ENCODE results near the gene ABHD8.

Gene ABHD8

DNA sequence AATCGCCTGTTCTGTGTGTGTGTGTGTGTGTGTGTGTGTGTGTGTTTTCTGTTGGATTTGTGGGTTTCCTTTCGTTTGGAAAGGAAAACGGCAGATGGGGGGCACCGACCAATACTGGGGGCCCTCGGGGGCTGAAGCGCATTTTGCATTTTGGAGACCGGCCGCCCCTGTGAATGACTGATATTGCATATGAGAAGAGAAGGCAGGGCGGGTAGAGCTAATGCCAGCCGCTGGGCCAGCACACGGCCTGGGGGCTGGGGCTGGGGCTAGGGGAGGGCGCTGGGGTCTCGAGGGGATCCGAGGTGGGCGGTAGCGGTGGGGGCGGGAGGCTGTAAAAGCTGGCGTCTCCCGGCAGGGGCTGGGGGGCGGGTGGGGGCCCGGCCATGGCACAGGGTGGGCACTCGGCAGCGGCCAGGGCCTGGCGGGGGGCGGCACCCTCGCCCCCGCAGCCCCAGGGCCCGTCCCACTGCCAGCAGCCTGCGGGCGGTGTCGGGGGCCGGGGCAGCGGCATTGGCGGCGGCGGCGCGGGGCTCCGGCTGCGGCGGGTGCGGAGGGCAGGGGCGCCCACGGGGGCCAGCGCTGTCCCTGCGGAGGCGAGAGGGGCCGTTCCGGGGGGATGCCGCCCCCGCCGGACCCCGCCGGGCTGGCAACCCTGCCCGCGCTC is 20.2 kb upstream of the ABHD8 start:
- no peak for DNase-seq

DNA sequence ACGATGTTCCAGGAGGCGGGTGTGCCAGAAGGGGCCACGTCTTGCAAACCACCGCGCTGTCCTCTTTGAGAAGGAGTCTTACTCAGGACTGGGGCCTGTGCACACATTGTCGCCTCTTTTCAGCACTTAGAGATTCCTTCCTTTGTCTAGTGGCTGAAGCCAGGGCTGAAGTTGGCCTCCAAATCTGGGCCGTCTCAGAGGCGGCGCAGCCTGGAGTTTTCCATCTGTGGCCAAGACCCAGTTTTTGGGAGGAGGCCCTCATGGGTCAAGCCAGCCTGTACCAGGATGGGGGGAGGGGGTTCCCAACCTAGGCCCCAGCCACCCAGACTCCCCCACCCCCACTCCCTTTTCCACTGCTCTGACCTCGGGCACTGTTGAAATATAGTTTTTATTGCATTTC is 19.6 kb upstream of the ABHD8 start:
- peak in 43 of 58 donors; percentile 9 to 75 (median 43) for DNase-seq

GRCh38 chr19:17321655-17322489 is 18.6 kb upstream of the ABHD8 start:
- no peak for DNase-seq

DNA sequence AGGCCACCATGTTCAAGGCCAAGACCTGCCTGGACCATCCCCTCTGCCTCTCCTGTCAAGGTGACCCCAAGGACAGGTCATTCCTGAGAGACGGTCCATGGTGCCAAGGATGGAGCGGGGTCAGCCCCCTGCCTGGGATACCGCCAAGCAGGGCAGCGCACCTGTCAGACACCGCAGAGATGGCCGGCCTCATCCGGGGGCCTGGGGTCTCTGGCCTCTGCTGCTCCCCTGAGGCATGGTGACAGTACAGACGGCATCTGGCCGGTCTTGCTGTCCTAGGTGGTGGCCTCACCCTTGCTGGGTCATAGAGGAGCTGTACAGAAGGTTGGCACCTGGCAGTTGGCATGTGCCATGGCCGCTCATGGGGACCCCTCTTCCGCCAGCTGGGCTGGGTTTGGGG is 17.2 kb upstream of the ABHD8 start:
- no peak for DNase-seq

DNA sequence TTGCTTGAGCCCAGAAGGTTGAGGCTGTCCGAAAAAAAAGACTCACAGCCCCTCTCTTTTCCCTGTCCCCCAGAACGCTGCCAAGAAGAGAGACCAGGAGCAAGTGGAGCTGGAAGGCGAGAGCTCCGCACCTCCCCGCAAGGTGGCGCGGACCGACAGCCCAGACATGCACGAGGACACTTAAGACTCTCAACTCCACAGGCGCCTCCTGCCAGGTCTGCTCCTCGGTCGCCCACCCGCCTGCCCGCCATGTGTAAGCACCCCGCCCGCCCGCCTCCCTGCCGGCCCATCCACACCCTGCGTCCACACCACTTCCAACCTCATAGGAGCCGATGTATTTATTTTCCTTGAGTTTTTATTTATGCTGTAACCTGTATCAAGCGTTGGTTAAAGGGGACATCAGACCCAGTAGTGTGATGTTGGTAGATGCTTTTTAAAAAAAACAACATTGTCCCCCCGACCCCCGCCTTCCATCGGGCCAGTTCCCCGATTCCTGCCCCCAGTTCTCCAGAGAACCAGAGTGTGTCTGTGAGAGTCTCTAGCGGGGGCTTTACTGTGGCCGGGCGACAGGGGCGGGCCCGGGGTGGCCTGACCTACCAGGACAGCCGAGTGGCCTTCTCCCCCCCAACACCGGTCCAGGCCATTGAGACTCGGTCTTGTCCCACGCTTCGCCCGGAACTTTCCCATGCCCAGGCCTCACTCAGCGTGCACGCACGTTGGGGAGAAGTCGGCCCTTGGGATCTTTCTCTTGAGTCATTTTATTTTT is 16.4 kb upstream of the ABHD8 start:
- DNase-seq, result no peak

DNA sequence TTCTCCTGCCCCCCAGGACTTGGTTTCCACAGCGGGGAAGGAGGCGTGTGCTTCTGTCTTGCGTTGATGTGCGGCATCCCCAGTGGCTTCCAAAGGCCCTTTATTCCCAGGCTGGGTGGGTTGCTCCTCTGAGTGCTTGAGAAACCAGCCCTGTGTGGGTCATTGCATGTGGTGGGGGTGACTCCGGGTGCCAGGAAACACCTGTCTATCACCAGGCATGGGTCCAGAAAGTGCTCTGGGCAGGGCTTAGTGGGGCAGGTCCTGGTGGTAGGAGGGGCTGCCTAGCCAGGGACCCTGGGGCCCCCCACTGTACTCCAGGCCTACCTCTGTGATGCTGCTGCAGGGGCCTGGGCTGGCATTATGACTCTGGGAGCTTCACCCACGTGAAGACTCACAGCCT is 15.7 kb upstream of the ABHD8 start:
- DNase-seq, result no peak

- no peak for DNase-seq
Measured at GRCh38 chr19:17314007-17314593, 10.9 kb upstream of the ABHD8 start.

- DNase-seq, result no peak
Measured at GRCh38 chr19:17312189-17313113, 9.2 kb upstream of the ABHD8 start.

DNA sequence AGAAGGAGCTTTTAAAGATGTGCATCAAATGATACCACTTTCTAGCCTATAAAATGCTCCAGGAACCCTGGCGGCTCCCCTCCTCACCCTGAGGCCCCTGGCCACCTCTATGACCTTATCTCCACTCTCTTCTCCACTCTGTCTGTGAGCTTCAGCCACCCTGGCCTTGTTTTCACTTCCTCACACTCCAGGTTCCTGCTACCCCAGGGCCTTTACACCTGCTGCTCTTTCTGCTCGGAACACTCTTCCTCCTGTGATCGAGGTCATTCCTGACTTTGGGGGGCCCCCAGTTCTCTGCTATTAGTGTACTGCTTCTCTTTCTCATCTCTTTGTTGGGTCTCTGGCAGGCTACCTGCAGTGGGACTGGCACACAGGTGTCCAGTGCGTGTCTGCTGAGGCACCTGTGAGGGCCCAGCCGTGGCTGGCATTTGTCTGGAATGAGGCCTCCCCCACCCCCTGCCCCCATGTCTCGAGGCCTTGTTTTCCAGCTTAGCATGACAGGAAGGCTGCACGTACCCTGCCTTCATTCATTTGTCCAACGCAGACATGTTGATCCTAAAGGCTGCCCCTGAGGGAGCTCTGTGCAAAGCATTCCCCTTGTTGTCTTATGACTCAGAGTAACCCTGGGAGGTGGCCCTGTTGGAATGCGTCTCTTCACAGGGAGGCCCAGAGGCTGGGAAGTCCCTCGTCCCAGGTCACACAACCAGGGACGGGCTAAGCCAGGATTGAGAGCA is 8.4 kb upstream of the ABHD8 start:
- DNase-seq, result no peak

GRCh38 chr19:17309965-17310461 is 6.8 kb upstream of the ABHD8 start:
- DNase-seq, result peak in 5 of 58 donors; percentile 42 to 64 (median 48)

GRCh38 chr19:17309198-17309964 is 6.2 kb upstream of the ABHD8 start, which contains the start of gene DDA1:
TSS of gene DDA1 (plus strand) at chr19:17309563. CDS start at chr19:17309655, 92 bp downstream.
- DNase-seq, result peak; percentile 80 to 100 (median 99)

DNA sequence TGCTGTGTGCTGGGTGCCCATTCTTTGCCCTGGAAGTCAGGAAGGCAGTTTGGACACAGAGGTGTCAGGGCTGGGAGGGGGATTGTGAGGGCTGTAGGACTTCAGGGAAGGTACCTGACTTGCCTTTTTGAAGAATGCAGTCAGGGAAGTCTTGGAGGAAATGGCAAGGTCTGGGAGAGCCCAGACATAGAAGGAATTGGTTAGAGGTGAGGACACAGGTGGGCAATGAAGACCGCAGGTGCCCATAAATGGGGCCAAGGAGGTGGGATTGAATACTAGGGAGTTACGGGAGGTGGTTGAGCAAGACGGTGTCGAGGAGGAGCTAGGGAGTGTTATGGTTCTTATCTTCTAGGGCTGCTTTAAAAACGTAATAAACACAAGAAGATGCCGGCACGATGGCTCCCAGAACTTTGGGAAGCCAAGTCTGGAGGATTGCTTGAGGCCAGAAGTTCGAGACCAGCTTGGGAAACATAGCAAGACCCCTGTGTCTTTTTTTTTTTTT is 4.7 kb upstream of the ABHD8 start:
- DNase-seq, result no peak

GRCh38 chr19:17306285-17306714 is 3.1 kb upstream of the ABHD8 start:
- peak in 5 of 58 donors; percentile 30 to 67 (median 40) for DNase-seq

GRCh38 chr19:17305517-17306284 is 2.5 kb upstream of the ABHD8 start, which contains the start of gene MRPL34:
TSS of gene MRPL34 (plus strand) at chr19:17305872. CDS start at chr19:17305893, 21 bp downstream.
- DNase-seq, result peak; percentile 67 to 100 (median 94)

DNA sequence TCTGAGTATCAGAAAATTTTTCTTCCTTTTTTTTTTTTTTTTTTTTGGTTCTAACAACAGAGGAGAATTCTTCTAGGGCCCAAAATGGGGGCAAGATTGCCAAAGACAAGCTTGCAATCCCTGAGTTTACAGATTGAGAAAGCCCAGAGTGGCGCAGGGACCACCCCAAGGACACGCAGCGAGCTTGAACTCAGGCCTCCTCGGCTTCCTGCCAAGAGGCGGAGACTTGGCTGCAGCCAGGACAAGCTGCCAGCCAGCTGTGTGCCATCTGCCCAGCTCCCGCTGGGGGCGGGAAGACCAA is 1.9 kb upstream of the ABHD8 start:
- DNase-seq, result peak in 1 of 58 donors; percentile 100

GRCh38 chr19:17304386-17305215 is 1.4 kb upstream of the ABHD8 start:
- peak in 4 of 58 donors; percentile 13 to 28 (median 24) for DNase-seq

- no peak for DNase-seq
Measured at GRCh38 chr19:17303940-17304267, 679 bp upstream of the ABHD8 start.

All from anterior cingulate cortex (tissue), 58 donors.